Measurements from ENCODE around the gene ATP6V1C2. TPM values are rescaled to one million over a fixed set of nuclear protein-coding genes. Genes with fewer than 3 reads are reported as not detected.

ATP6V1C2 gene
- polyA plus RNA-seq, 2 of the 4 experiments (the other 2 are of a cell fraction), result 0.08 to 0.14 TPM

GRCh38 chr2:10733980-10734379 lies 12.6 kb downstream of the ATP6V1C2 start (continued):
- no peak for TF ChIP-seq HMGXB4 (CRISPR knock-in tag; IDR thresholded peaks at IDR 0.05; ENCODE audit: borderline replicate concordance)

DNA sequence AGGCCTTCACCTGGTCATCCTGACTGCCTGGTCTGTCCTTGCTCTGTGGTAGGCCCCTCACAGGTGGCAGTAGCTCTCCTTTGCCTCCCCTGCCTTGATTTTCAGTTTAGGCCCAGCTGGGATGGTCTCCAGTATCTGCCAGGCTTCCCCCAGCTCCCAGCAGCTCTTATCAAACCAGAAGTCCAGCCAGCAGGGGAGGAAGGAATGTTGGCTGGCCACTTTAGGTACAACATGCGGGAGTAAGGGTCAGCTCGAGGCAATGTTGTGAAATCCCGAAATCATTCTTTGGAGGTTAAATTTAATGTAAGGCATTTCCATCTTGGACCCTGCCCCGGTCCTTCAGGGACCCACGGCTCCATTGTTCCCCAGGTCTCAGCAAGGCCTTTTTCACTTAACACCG lies 16.8 kb downstream of the ATP6V1C2 start:
- POLR2A ChIA-PET, result no interaction called here
- CTCF ChIA-PET, result interaction anchor here (0.6 kb wide), 1 partner anchor 10 kb away, joined by 3 read pairs; no protein-coding TSS in a partner anchor
- FAIRE-seq, result no peak
- Histone ChIP-seq H3K4me1 (no peaks in the 10 kb centered on the region), H3K4me3 (no peak overlapping the region), H3K9me3 (no peaks in the 10 kb centered on the region), H3K27ac (no peak overlapping the region), H3K4me2 (no peak overlapping the region)
- WGBS (ENCODE audit: missing lambda C conversion rate), result 81% methylated on average over 6 of the region's 6 CpGs
- DNase-seq (ENCODE audit: low read depth in 1 of 2, low spot score in 1 of 2), result no peak
- TF ChIP-seq ZNF302 (CRISPR knock-in tag; IDR thresholded peaks at IDR 0.05) (no peak), POLR2AphosphoS2 (conservative IDR thresholded peaks at IDR 0.05; ENCODE audit: low read length) (no peak), RFX5 (IDR thresholded peaks at IDR 0.05) (no peak), HEYL (CRISPR knock-in tag; IDR thresholded peaks at IDR 0.05) (no peak), ZSCAN20 (CRISPR knock-in tag; IDR thresholded peaks at IDR 0.05) (no peak), CHD4 (IDR thresholded peaks at IDR 0.05; ENCODE audit: borderline replicate concordance) (no peak)
- ATAC-seq, result no peak

- Histone ChIP-seq H3K4me3 (no peak overlapping the region), H3K4me2 (no peak overlapping the region), H3K27ac (no peak overlapping the region), H3K9me3 (no peaks in the 10 kb centered on the region), H3K4me1 (no peaks in the 10 kb centered on the region)
- no peak for DNase-seq (ENCODE audit: low read depth in 1 of 2, low spot score in 1 of 2)
- no peak for TF ChIP-seq MAZ (IDR thresholded peaks at IDR 0.05; ENCODE audit: borderline replicate concordance, low read depth, low read length)
- TF ChIP-seq EHF (CRISPR knock-in tag; IDR thresholded peaks at IDR 0.05), result no peak
- TF ChIP-seq GATA3 (IDR thresholded peaks at IDR 0.05; ENCODE audit: borderline replicate concordance), result no peak
- TF ChIP-seq HOXA7 (CRISPR knock-in tag; IDR thresholded peaks at IDR 0.05), result no peak
- TF ChIP-seq FOSB (CRISPR knock-in tag; IDR thresholded peaks at IDR 0.05), result no peak
- TF ChIP-seq ZFP36 (IDR thresholded peaks at IDR 0.05; ENCODE audit: borderline replicate concordance, partially characterized antibody), result no peak
- TF ChIP-seq EHMT2 (IDR thresholded peaks at IDR 0.05; ENCODE audit: low read depth), result no peak
- no peak for TF ChIP-seq CHD4 (IDR thresholded peaks at IDR 0.05; ENCODE audit: borderline replicate concordance)
- no peak for TF ChIP-seq NR3C1 (IDR thresholded peaks at IDR 0.05)
- TF ChIP-seq ZNF302 (CRISPR knock-in tag; IDR thresholded peaks at IDR 0.05), result no peak
- no peak for TF ChIP-seq TP53 (CRISPR knock-in tag; IDR thresholded peaks at IDR 0.05)
- WGBS (ENCODE audit: missing lambda C conversion rate), result 78% methylated on average over 3 of the region's 3 CpGs
- ChIA-PET CTCF (interaction anchor here (0.6 to 1.2 kb wide), 5 partner anchors 92 to 667 kb away, joined by 3 to 4 read pairs (median 3); no protein-coding TSS in a partner anchor), POLR2A (no interaction called here)
- ATAC-seq, result no peak
- FAIRE-seq, result no peak
Observed at GRCh38 chr2:10740226-10740625, 18.8 kb downstream of the ATP6V1C2 start.

- no peak for ATAC-seq
- H3K4me1 ChIP-seq, result no peaks in the 10 kb centered on the region
- FAIRE-seq, result no peak
- ChIA-PET POLR2A (no interaction called here), CTCF (interaction anchor here (0.7 to 1.3 kb wide), 4 partner anchors 11 to 668 kb away, joined by 3 to 4 read pairs (median 3); no protein-coding TSS in a partner anchor)
- no peak for TF ChIP-seq CBX8 (IDR thresholded peaks at IDR 0.05)
- 37% methylated on average over 2 of the region's 2 CpGs for WGBS (ENCODE audit: missing lambda C conversion rate)
- H3K4me3 ChIP-seq, result no peak overlapping the region
- H3K27ac ChIP-seq, result no peak overlapping the region
- H3K4me2 ChIP-seq, result no peak overlapping the region
- no peak for DNase-seq (ENCODE audit: low read depth in 1 of 2, low spot score in 1 of 2)
- H3K9me3 ChIP-seq, result no peaks in the 10 kb centered on the region
Observed at GRCh38 chr2:10741139-10741538, 19.7 kb downstream of the ATP6V1C2 start.

DNA sequence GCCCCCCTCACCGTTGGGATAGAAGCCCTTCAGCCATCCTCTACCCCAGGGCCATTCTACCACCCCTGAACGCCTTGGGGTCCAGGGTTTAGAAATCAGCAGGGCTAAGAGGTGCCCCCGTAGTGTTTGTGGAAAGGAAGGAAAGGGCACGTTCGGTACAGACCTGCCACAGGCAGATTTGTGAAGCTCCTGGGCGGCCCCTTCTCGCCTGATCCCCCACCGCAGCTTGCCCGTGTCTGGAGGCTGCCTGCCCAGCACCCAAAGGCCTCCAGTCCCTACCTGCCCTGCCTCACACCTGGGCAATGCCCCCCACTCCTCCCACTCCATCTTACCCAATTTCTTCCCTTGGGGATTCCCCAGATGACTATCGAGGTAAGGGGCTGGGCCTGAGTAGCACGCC lies 21.2 kb downstream of the ATP6V1C2 start:
- Histone ChIP-seq H3K4me1 (no peaks in the 10 kb centered on the region), H3K27ac (no peak overlapping the region), H3K4me2 (no peak overlapping the region), H3K4me3 (no peak overlapping the region), H3K9me3 (no peaks in the 10 kb centered on the region)
- TF ChIP-seq BCL3 (IDR thresholded peaks at IDR 0.05) (no peak), USF2 (IDR thresholded peaks at IDR 0.05) (no peak), POLR2AphosphoS2 (conservative IDR thresholded peaks at IDR 0.05; ENCODE audit: low read length) (no peak), KDM1A (IDR thresholded peaks at IDR 0.05; ENCODE audit: low read depth) (no peak), CHD4 (IDR thresholded peaks at IDR 0.05; ENCODE audit: borderline replicate concordance) (no peak), ZSCAN20 (CRISPR knock-in tag; IDR thresholded peaks at IDR 0.05) (no peak), HOXA7 (CRISPR knock-in tag; IDR thresholded peaks at IDR 0.05) (no peak), ESRRA (IDR thresholded peaks at IDR 0.05; ENCODE audit: borderline replicate concordance, low read length) (no peak), ZC3H11A (IDR thresholded peaks at IDR 0.05) (no peak)
- TF ChIP-seq, protein P1, sequence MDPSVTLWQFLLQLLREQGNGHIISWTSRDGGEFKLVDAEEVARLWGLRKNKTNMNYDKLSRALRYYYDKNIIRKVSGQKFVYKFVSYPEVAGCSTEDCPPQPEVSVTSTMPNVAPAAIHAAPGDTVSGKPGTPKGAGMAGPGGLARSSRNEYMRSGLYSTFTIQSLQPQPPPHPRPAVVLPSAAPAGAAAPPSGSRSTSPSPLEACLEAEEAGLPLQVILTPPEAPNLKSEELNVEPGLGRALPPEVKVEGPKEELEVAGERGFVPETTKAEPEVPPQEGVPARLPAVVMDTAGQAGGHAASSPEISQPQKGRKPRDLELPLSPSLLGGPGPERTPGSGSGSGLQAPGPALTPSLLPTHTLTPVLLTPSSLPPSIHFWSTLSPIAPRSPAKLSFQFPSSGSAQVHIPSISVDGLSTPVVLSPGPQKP (IDR thresholded peaks at IDR 0.05; ENCODE audit: low read depth, low read length), result no peak
- CTCF ChIA-PET, result no interaction called here
- FAIRE-seq (no peak), DNase-seq (ENCODE audit: low read depth in 1 of 2, low spot score in 1 of 2) (no peak), ATAC-seq (0 out of 6 replicates have a peak, but pooled peaks of 1 of the 2 experiments have one; percentile 26)
- POLR2A ChIA-PET, result no interaction called here
- WGBS (ENCODE audit: missing lambda C conversion rate), result 63% methylated on average over 11 of the region's 11 CpGs
